BE2C (cell line): ENCODE results near the gene QRSL1.

Experiments used
- DNase-seq: peaks from one replicate; pipeline ENCODE4 v3.0.0-alpha.2; 2020
- H3K27me3 ChIP-seq: fragments of 250-450 bp; sonication (Bioruptor Pico); 2 replicates; pipeline ENCODE4 v1.5.1; 2020; ENCODE audit warnings: mild to moderate bottlenecking
- H3K36me3 ChIP-seq: fragments of 250-450 bp; sonication (Bioruptor Pico); 2 replicates; pipeline ENCODE4 v1.5.1; 2020; ENCODE audit warnings: mild to moderate bottlenecking
- H3K4me1 ChIP-seq: fragments of 250-450 bp; sonication (Bioruptor Pico); 2 replicates; pipeline ENCODE4 v1.5.1; 2020
- H3K4me3 ChIP-seq: 2 replicates; pipeline ENCODE4 v1.5.1; 2011; ENCODE audit warnings: low read depth, low read length
- H3K9me3 ChIP-seq: fragments of 250-450 bp; sonication (Bioruptor Pico); 2 replicates; pipeline ENCODE4 v1.5.1; 2020
- TF ChIP-seq, protein P1 (sequence below): IDR thresholded peaks from 2 replicates; pipeline ENCODE4 v1.5.1; 2012; ENCODE audit warnings: mild to moderate bottlenecking, low read depth, low read length

Gene QRSL1

DNA sequence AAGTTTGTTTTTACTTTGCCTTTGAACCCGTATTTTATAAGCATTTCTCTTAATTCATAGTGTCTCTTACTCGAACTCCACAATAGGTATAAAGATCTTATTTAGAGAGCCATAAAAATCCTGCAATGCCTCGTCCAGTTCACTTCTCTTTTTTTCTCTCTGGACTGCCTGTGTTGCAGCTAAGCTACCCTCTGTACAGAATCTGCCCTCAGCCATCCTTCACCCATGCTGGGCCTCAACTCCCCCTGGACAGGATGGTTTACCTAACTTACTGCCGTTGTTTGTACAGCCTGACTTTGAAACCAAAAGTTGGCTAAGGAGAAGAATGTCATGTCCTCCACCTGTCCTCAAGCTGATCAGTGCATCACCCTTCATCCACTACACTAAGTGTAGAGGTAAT lies 10.4 kb downstream of the QRSL1 start:
- Histone ChIP-seq H3K36me3 (peaks cover 49% of the 10 kb centered on the region), H3K9me3 (no peaks in the 10 kb centered on the region), H3K4me3 (no peak overlapping the region), H3K4me1 (no peaks in the 10 kb centered on the region), H3K27me3 (no peaks in the 10 kb centered on the region)
- TF ChIP-seq, protein P1, sequence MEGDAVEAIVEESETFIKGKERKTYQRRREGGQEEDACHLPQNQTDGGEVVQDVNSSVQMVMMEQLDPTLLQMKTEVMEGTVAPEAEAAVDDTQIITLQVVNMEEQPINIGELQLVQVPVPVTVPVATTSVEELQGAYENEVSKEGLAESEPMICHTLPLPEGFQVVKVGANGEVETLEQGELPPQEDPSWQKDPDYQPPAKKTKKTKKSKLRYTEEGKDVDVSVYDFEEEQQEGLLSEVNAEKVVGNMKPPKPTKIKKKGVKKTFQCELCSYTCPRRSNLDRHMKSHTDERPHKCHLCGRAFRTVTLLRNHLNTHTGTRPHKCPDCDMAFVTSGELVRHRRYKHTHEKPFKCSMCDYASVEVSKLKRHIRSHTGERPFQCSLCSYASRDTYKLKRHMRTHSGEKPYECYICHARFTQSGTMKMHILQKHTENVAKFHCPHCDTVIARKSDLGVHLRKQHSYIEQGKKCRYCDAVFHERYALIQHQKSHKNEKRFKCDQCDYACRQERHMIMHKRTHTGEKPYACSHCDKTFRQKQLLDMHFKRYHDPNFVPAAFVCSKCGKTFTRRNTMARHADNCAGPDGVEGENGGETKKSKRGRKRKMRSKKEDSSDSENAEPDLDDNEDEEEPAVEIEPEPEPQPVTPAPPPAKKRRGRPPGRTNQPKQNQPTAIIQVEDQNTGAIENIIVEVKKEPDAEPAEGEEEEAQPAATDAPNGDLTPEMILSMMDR: no peak
- no peak for DNase-seq

DNA sequence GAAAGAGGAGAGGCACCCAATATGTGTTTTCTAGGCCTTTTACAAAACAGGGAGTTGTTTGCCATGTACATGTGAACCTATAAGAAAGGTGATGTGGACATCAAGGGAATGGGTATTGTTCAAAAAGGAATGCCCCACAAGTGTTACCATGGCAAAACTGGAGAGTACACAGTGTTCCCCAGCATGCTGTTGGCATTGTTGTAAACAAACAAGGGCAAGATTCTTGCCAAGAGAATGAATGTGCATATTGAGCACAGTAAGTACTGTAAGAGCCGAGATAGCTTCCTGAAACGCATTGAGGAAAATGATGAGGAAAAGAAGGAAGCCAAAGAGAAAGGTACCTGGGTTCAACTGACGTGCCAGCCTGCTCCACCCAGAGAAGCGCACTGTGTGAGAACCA lies 13.1 kb downstream of the QRSL1 start:
- H3K4me3 ChIP-seq: no peak overlapping the region
- H3K36me3 ChIP-seq: peaks cover 59% of the 10 kb centered on the region
- no peak for DNase-seq
- TF ChIP-seq, protein P1: no peak
- no peaks in the 10 kb centered on the region for H3K4me1 ChIP-seq
- no peaks in the 10 kb centered on the region for H3K9me3 ChIP-seq
- no peaks in the 10 kb centered on the region for H3K27me3 ChIP-seq

DNA sequence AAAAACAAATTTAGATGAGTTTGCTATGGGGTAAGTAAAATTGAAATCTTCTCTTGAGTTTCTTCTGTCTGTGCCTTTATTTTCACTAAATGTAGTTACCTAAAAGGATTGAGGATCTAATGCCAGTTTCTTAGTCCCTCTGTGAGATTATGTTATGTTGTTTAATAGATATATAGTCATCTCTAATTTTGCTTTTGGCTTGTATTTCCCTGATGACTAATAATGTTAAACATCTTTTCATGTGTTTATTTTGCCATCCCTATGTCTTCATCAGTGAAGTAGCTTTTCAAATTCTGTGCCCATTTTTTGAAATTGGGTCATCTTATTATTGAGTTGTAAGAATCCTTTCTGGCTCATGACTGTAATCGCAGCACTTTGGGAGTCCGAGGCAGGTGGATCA lies 13.7 kb downstream of the QRSL1 start:
- Histone ChIP-seq H3K36me3 (peaks cover 59% of the 10 kb centered on the region), H3K9me3 (no peaks in the 10 kb centered on the region), H3K4me1 (no peaks in the 10 kb centered on the region), H3K4me3 (no peak overlapping the region), H3K27me3 (no peaks in the 10 kb centered on the region)
- no peak for DNase-seq
- TF ChIP-seq, protein P1: no peak

DNA sequence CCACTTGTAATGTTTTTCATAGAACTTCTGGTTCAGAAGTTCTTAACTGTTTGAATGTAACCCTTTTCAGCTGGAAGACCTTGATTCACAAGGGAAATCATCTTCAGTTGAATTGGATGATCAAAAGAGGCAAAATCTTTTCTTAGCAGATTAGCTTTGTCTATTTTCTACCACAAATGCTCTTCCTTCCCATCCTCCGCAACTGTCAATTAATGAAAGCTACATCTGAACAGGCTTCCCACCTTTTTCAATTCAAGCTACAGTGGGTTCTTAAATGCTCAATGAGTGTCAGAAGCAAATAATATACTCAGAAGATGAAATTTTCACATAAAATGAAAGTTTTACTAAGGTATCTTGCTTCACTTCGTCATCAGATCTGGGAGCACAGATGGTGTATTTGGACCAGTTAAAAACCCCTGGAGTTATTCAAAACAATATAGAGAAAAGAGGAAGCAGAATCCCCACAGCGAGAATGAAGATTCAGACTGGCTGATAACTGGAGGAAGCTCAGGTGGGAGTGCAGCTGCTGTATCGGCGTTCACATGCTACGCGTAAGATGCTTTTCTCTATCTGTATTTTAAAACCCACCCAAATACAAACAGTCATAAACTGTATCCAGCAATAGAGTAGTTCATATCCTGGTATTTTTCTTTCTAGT lies 19.4 kb downstream of the QRSL1 start:
- Histone ChIP-seq H3K27me3 (no peaks in the 10 kb centered on the region), H3K4me1 (no peaks in the 10 kb centered on the region), H3K36me3 (peaks cover 60% of the 10 kb centered on the region), H3K9me3 (no peaks in the 10 kb centered on the region), H3K4me3 (no peak overlapping the region)
- TF ChIP-seq, protein P1: no peak
- no peak for DNase-seq

DNA sequence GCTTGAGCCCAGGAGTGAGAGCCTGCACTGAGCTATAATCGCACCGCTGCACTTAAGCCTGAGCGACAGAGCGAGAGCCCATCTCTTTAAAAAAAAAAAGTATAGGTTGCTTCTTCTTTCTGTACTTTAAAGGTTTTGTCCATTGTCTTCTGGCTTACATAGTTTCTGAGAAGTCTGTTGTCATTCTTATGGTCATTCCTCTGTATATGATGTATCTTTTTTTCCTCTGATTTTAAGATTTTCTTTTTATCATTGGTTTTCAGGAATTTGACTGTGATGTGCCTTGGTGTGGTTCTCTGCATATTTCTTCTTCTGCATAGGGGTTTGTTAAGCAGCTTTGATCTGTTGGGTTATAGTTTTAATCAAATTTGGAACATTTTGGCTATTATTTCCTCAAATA lies 29.1 kb downstream of the QRSL1 start:
- Histone ChIP-seq H3K36me3 (peaks cover 34% of the 10 kb centered on the region), H3K9me3 (no peaks in the 10 kb centered on the region), H3K4me1 (no peaks in the 10 kb centered on the region), H3K4me3 (no peak overlapping the region), H3K27me3 (no peaks in the 10 kb centered on the region)
- TF ChIP-seq, protein P1: no peak
- no peak for DNase-seq

DNA sequence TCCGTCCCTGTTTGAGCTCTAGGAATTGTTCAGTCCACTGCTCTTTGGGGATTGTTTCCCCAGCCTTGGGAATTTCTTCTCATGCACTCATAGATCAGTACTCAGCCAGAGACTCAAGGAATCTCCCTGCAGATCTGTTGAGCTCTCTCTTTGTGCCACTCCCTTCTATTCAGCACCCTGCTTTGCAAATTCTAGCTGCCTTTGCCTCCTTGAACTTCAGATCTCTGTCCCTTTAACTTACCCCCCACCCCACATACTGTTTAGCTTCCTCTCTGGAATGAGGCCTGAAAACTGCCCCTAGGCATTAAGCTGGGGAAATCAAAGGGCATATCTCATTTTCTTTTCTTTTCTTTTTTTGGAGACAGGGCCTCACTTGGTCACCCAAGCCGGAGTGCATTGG lies 30.5 kb downstream of the QRSL1 start:
- Histone ChIP-seq H3K4me1 (no peaks in the 10 kb centered on the region), H3K36me3 (peaks cover 37% of the 10 kb centered on the region), H3K9me3 (no peaks in the 10 kb centered on the region), H3K4me3 (no peak overlapping the region), H3K27me3 (no peaks in the 10 kb centered on the region)
- DNase-seq: no peak
- TF ChIP-seq, protein P1: no peak
